Liver (tissue), 10 donors: ENCODE results near the gene ZDHHC19. TPM values are rescaled to one million over a fixed set of nuclear protein-coding genes. Genes with fewer than 3 reads are reported as not detected.

Experiments
- DNase-seq: peaks from one replicate; pipeline ENCODE4 v3.0.0-alpha.2; 2017; ENCODE audit warnings: low spot score
- H3K27ac ChIP-seq, 2 donors: one replicate each; pipeline ENCODE4 v1.7.0; 2013; ENCODE audit warnings: inconsistent platforms in 2 of 2, low read length in 2 of 2, control low read depth in 1 of 2, low read depth in 1 of 2, mild to moderate bottlenecking in 1 of 2
- H3K27me3 ChIP-seq, 4 donors: one replicate each; pipeline versions ENCODE4 v1.6.1 to v1.7.0; 2013; ENCODE audit warnings: low read length in 3 of 4, inconsistent platforms in 1 of 4, mild to moderate bottlenecking in 1 of 4, moderate library complexity in 1 of 4; ENCODE audit not compliant: control insufficient read depth in 4 of 4, insufficient read depth in 4 of 4
- H3K36me3 ChIP-seq, 4 donors: one replicate each; pipeline versions ENCODE4 v1.6.1 to v1.7.0; 2013; ENCODE audit warnings: low read length in 3 of 4, mild to moderate bottlenecking in 3 of 4, low read depth in 1 of 4, moderate library complexity in 1 of 4; ENCODE audit not compliant: control insufficient read depth in 4 of 4, insufficient read depth in 3 of 4
- H3K4me1 ChIP-seq, 4 donors: one replicate each; pipeline versions ENCODE4 v1.6.1 to v1.7.0; 2013; ENCODE audit warnings: low read length in 3 of 4, mild to moderate bottlenecking in 3 of 4, moderate library complexity in 1 of 4; ENCODE audit not compliant: control insufficient read depth in 4 of 4, insufficient read depth in 4 of 4
- H3K4me3 ChIP-seq, 3 donors: one replicate each; pipeline versions ENCODE4 v1.6.1 to v1.7.0; 2013; ENCODE audit warnings: low read length in 3 of 3, control low read depth in 1 of 3, low read depth in 1 of 3, mild to moderate bottlenecking in 1 of 3
- H3K9ac ChIP-seq, 2 donors: one replicate each; pipeline ENCODE4 v1.7.0; 2013; ENCODE audit warnings: low read length in 2 of 2, mild to moderate bottlenecking in 2 of 2, moderate library complexity in 2 of 2, control low read depth in 1 of 2, low read depth in 1 of 2
- H3K9me3 ChIP-seq, 4 donors: one replicate each; pipeline versions ENCODE4 v1.6.1 to v1.7.0; 2013; ENCODE audit warnings: low read length in 3 of 4; ENCODE audit not compliant: control insufficient read depth in 4 of 4
- HNF4A ChIP-seq, 2 donors: conservative IDR thresholded peaks; 2 replicates each; pipeline ENCODE4 v1.6.1; 2016; ENCODE audit warnings: antibody characterized with exemption in 2 of 2, mild to moderate bottlenecking in 2 of 2
- JUND ChIP-seq, 2 donors: IDR thresholded peaks; 2 replicates each; pipeline ENCODE4 v1.6.1; 2016; ENCODE audit warnings: antibody characterized with exemption in 2 of 2
- MAX ChIP-seq: IDR thresholded peaks from 2 replicates; pipeline ENCODE4 v1.6.1; 2016; ENCODE audit warnings: antibody characterized with exemption
- TAF1 ChIP-seq: conservative IDR thresholded peaks from 2 replicates; pipeline ENCODE4 v1.6.1; 2016; ENCODE audit warnings: antibody characterized with exemption, mild to moderate bottlenecking
- YY1 ChIP-seq: IDR thresholded peaks from 2 replicates; pipeline ENCODE4 v1.6.1; 2016; ENCODE audit warnings: antibody characterized with exemption, mild to moderate bottlenecking
- WGBS: extraction: QIAGEN DNeasy Blood & Tissue Kit; methylation state at CpG from one replicate; pipeline ENCODE4 v1.1.7; 2013; 5-methylcytosine and 5-hydroxymethylcytosine counted together
- polyA plus RNA-seq, 2 donors: library from polyadenylated mRNA; stranded (reverse) in 1 of 2; unstranded in 1 of 2; fragments of 200-250 nt in 1 of 2; fragments of >200 nt in 1 of 2; fragmentation: Nextera tagmentation in 1 of 2; extraction: Ambion mirVana in 1 of 2; gene quantifications; one replicate each; pipeline versions ENCODE4 v1.2.1 to v1.2.3, GENCODE V29; 2013 to 2015
- small RNA-seq: library from RNA; depleted of rRNA; stranded (forward); fragments of <200 nt; gene quantifications from one replicate; pipeline ENCODE3, GENCODE V24; 2014
- total RNA-seq, 2 donors: library from RNA; depleted of rRNA; stranded (reverse); fragments of >200 nt; gene quantifications; one replicate each; pipeline ENCODE4 v1.2.3, GENCODE V29; 2014
- donor health status: healthy.
- donor health status: healthy.
- donor health status: healthy.
- donor health status: healthy.
- donor health status: healthy.

Gene ZDHHC19
- total and polyA plus RNA-seq, 4 donors, result 0.42 to 1.5 (median 0.81) TPM

GRCh38 chr3:196149375-196149774, 61.8 kb downstream of the ZDHHC19 start:
- TF ChIP-seq YY1 (no peak), JUND (IDR thresholded peaks at IDR 0.05) (no peak), MAX (no peak), TAF1 (no peak), HNF4A (conservative IDR thresholded peaks at IDR 0.05) (no peak)
- no peaks in the 10 kb centered on the region for H3K36me3 ChIP-seq
- peaks cover 0 to 23% (median 14%) of the 10 kb centered on the region in 4 donors for H3K4me1 ChIP-seq
- DNase-seq, result no peak
- no peak overlapping the region for H3K9ac ChIP-seq
- no peak overlapping the region for H3K4me3 ChIP-seq
- no peaks in the 10 kb centered on the region for H3K9me3 ChIP-seq
- 91% methylated on average over 10 of the region's 10 CpGs for WGBS
- no peaks in the 10 kb centered on the region for H3K27me3 ChIP-seq
- no peak overlapping the region for H3K27ac ChIP-seq

Small RNAs within 50 kb of the gene (small RNA-seq; reads per million reads assigned to genes)
- not detected for gene RF00019

Other genes starting within 250 kb of the ZDHHC19 start
- gene TFRC, start 129.3 kb downstream of the ZDHHC19 start, total RNA-seq, result 1,000 to 10,000 TPM in 1 of 2 donors, 100 to 1,000 TPM in 1; 126 to 1,250 TPM
- gene TFRC, start 129.3 kb downstream of the ZDHHC19 start, polyA plus RNA-seq, result 10 to 100 TPM; 19.1 to 20.7 TPM
- 10 to 100 TPM; 19.9 to 52.5 TPM for gene SLC51A, start 5.1 kb upstream of the ZDHHC19 start, total RNA-seq
- 10 to 100 TPM; 41.3 to 50.8 TPM for gene SLC51A, start 5.1 kb upstream of the ZDHHC19 start, polyA plus RNA-seq
- gene PCYT1A, start 76.3 kb upstream of the ZDHHC19 start, total RNA-seq, result 10 to 100 TPM; 29.6 to 56.8 TPM
- gene PCYT1A, start 76.3 kb upstream of the ZDHHC19 start, polyA plus RNA-seq, result 10 to 100 TPM; 12.5 to 18.9 TPM
- gene DYNLT2B, start 106.8 kb upstream of the ZDHHC19 start, total RNA-seq, result 1 to 10 TPM; 1.1 to 3.5 TPM
- 1 to 10 TPM; 2.4 to 3.7 TPM for gene DYNLT2B, start 106.8 kb upstream of the ZDHHC19 start, polyA plus RNA-seq
- gene TM4SF19, start 127.0 kb upstream of the ZDHHC19 start, total RNA-seq, result not detected
- gene TM4SF19, start 127.0 kb upstream of the ZDHHC19 start, polyA plus RNA-seq, result not detected
- 10 to 100 TPM in 1 of 2 donors, 1 to 10 TPM in 1; 9.6 to 15.5 TPM for gene UBXN7, start 221.0 kb upstream of the ZDHHC19 start, total RNA-seq
- 1 to 10 TPM; 2.9 to 5.8 TPM for gene UBXN7, start 221.0 kb upstream of the ZDHHC19 start, polyA plus RNA-seq